Measurements from ENCODE around the gene SLC38A7. TPM values are rescaled to one million over a fixed set of nuclear protein-coding genes. Genes with fewer than 3 reads are reported as not detected.
"Not testable (repeated sequence)": the region's sequence is repeated elsewhere in the genome, so short reads cannot be mapped to it uniquely, and the experiment has no call there.

SLC38A7 gene
- polyA plus RNA-seq (ENCODE audit: insufficient read length): 7.0 TPM

GRCh38 chr16:58684354-58685083 is at the start of gene SLC38A7:
Gene SLC38A7, minus strand, starts transcription at chr16:58684770. Its CDS starts 4,644 bp downstream, at chr16:58680126.
- peak; percentile 48 for DNase-seq (ENCODE audit: low read depth)

- peak; percentile 20 for DNase-seq (ENCODE audit: low read depth)
Measured at GRCh38 chr16:58733671-58734458, 49.3 kb upstream of the SLC38A7 start, which contains the start of gene GOT2. Gene GOT2, minus strand, starts transcription at chr16:58734316. Its CDS starts 88 bp downstream, at chr16:58734228.

- DNase-seq (ENCODE audit: low read depth): no peak
Measured at GRCh38 chr16:58733248-58733670, 48.7 kb upstream of the SLC38A7 start.

GRCh38 chr16:58732545-58733247 is 48.1 kb upstream of the SLC38A7 start:
- DNase-seq (ENCODE audit: low read depth): no peak

GRCh38 chr16:58730724-58731370 is 46.3 kb upstream of the SLC38A7 start:
- DNase-seq (ENCODE audit: low read depth): no peak

GRCh38 chr16:58727796-58728568 is 43.4 kb upstream of the SLC38A7 start:
- DNase-seq (ENCODE audit: low read depth): no peak

GRCh38 chr16:58727028-58727781 is 42.6 kb upstream of the SLC38A7 start:
- DNase-seq (ENCODE audit: low read depth): no peak

GRCh38 chr16:58723109-58723508 is 38.5 kb upstream of the SLC38A7 start:
- DNase-seq (ENCODE audit: low read depth): no peak

GRCh38 chr16:58717994-58718393 is 33.4 kb upstream of the SLC38A7 start:
- no peak for DNase-seq (ENCODE audit: low read depth)

GRCh38 chr16:58716468-58716867 is 31.9 kb upstream of the SLC38A7 start:
- no peak for DNase-seq (ENCODE audit: low read depth)

- no peak for DNase-seq (ENCODE audit: low read depth)
Measured at GRCh38 chr16:58713742-58714141, 29.2 kb upstream of the SLC38A7 start.

GRCh38 chr16:58709333-58709732 is 24.8 kb upstream of the SLC38A7 start:
- no peak for DNase-seq (ENCODE audit: low read depth)

- DNase-seq (ENCODE audit: low read depth): no peak
Measured at GRCh38 chr16:58699151-58699550, 14.6 kb upstream of the SLC38A7 start.

GRCh38 chr16:58695368-58695767 is 10.8 kb upstream of the SLC38A7 start:
- DNase-seq (ENCODE audit: low read depth): no peak

- no peak for DNase-seq (ENCODE audit: low read depth)
Measured at GRCh38 chr16:58692450-58692849, 7.9 kb upstream of the SLC38A7 start.

GRCh38 chr16:58686985-58687706 is 2.6 kb upstream of the SLC38A7 start:
- not testable (repeated sequence) for DNase-seq (ENCODE audit: low read depth)

GRCh38 chr16:58685084-58685449 is 497 bp upstream of the SLC38A7 start:
- no peak for DNase-seq (ENCODE audit: low read depth)

- DNase-seq (ENCODE audit: low read depth): no peak
Measured at GRCh38 chr16:58684001-58684353, 593 bp downstream of the SLC38A7 start.

GRCh38 chr16:58679763-58680162 is 4.8 kb downstream of the SLC38A7 start:
- no peak for DNase-seq (ENCODE audit: low read depth)

- no peak for DNase-seq (ENCODE audit: low read depth)
Measured at GRCh38 chr16:58678716-58679115, 5.9 kb downstream of the SLC38A7 start.
